IMR-90 (cell line): ENCODE data around the gene POTEG. TPM values are rescaled to one million over a fixed set of nuclear protein-coding genes. Genes with fewer than 3 reads are reported as not detected.
"Not testable (repeated sequence)": the region's sequence is repeated elsewhere in the genome, so short reads cannot be mapped to it uniquely, and the experiment has no call there.

Experiments used
- ATAC-seq: fragments of 200-7000 bp; cut with Tn5 transposase; 2 replicates; pipeline ENCODE4 v1.9.1; 2020; ENCODE audit warnings: low read depth, mild to moderate bottlenecking, moderate library complexity
- BruUV-seq: library from RNA; stranded (reverse); fragments of 400-500 nt; replicated peaks from 2 replicates; lab custom pipeline; 2021; lab: Mats Ljungman, UMichigan
- CTCF ChIA-PET: fragments of 300-600 bp; formaldehyde crosslinking; extraction: SDS; loops from one replicate; lab custom pipeline; 2021; ENCODE audit warnings: antibody characterized with exemption; lab: Yijun Ruan, JAX
- POLR2A ChIA-PET: fragments of 300-600 bp; sonication (Branson Sonifier 250); formaldehyde crosslinking; loops from one replicate; lab custom pipeline; 2022; ENCODE audit warnings: antibody characterized with exemption; ENCODE audit not compliant: unreplicated experiment; lab: Charles Lee
- DNase-seq: peaks from one replicate; pipeline ENCODE4 v3.0.0; 2013
- H2AFZ ChIP-seq: replicated peaks from 2 replicates; pipeline ENCODE3; 2013; ENCODE audit warnings: low read length, mild to moderate bottlenecking; ENCODE audit not compliant: poor library complexity
- H2AK5ac ChIP-seq: 2 replicates; pipeline ENCODE4 v1.6.1; 2013; ENCODE audit warnings: low read depth, low read length, inconsistent platforms
- H2AK9ac ChIP-seq: replicated peaks from 2 replicates; pipeline ENCODE3; 2013; ENCODE audit warnings: mild to moderate bottlenecking, low read depth, low read length, moderate library complexity; ENCODE audit not compliant: poor library complexity
- H2BK120ac ChIP-seq: 2 replicates; pipeline ENCODE4 v1.6.1; 2013; ENCODE audit warnings: low read depth, low read length, inconsistent platforms
- H2BK15ac ChIP-seq: 3 replicates; pipeline ENCODE4 v1.6.1; 2013; ENCODE audit warnings: low read depth, low read length, inconsistent platforms
- H2BK20ac ChIP-seq: 2 replicates; pipeline ENCODE4 v1.6.1; 2013; ENCODE audit warnings: low read depth, mild to moderate bottlenecking, inconsistent platforms, low read length, moderate library complexity
- H2BK5ac ChIP-seq: 2 replicates; pipeline ENCODE4 v1.6.1; 2013; ENCODE audit warnings: mild to moderate bottlenecking, low read depth, low read length, inconsistent platforms; ENCODE audit not compliant: poor library complexity, severe bottlenecking
- H3K14ac ChIP-seq: replicated peaks from 2 replicates; pipeline ENCODE4 v1.6.1; 2013; ENCODE audit warnings: low read depth, low read length, inconsistent platforms
- H3K18ac ChIP-seq: 2 replicates; pipeline ENCODE4 v1.6.1; 2013; ENCODE audit warnings: low read depth, low read length, control low read depth
- H3K23ac ChIP-seq: 2 replicates; pipeline ENCODE4 v1.6.1; 2013; ENCODE audit warnings: low read depth, low read length, inconsistent platforms
- H3K27ac ChIP-seq: 2 replicates; pipeline ENCODE4 v1.5.1; 2013; ENCODE audit warnings: mild to moderate bottlenecking, control low read depth, low read length; ENCODE audit not compliant: insufficient read depth
- H3K27me3 ChIP-seq: 2 replicates; pipeline ENCODE4 v1.6.1; 2013; ENCODE audit warnings: low read length; ENCODE audit not compliant: control insufficient read depth, insufficient read depth
- H3K36me3 ChIP-seq: 2 replicates; pipeline ENCODE4 v1.6.1; 2013; ENCODE audit warnings: low read length, mixed read lengths; ENCODE audit not compliant: control insufficient read depth, insufficient read depth
- H3K4ac ChIP-seq: 2 replicates; pipeline ENCODE4 v1.6.1; 2013; ENCODE audit warnings: low read depth, low read length, inconsistent platforms
- H3K4me1 ChIP-seq: 2 replicates; pipeline ENCODE4 v1.6.1; 2013; ENCODE audit warnings: low read length, mixed read lengths; ENCODE audit not compliant: control insufficient read depth, insufficient read depth
- H3K4me2 ChIP-seq: 2 replicates; pipeline ENCODE4 v1.6.1; 2013; ENCODE audit warnings: low read depth, mild to moderate bottlenecking, control low read depth, low read length, moderate library complexity
- H3K4me3 ChIP-seq: 2 replicates; pipeline ENCODE4 v1.5.1; 2013; ENCODE audit warnings: low read depth, mild to moderate bottlenecking, control low read depth, low read length, moderate library complexity; ENCODE audit not compliant: insufficient read depth
- H3K56ac ChIP-seq: 2 replicates; pipeline ENCODE4 v1.6.1; 2013; ENCODE audit warnings: low read length, inconsistent platforms; ENCODE audit not compliant: insufficient read depth; ENCODE audit errors: extremely low read depth
- H3K79me1 ChIP-seq, 2 experiments: 2 replicates each; pipeline ENCODE4 v1.6.1; 2013; ENCODE audit warnings: low read length in 2 of 2, inconsistent platforms in 1 of 2, low read depth in 1 of 2
- H3K9ac ChIP-seq: 2 replicates; pipeline ENCODE4 v1.6.1; 2013; ENCODE audit warnings: low read depth, low read length, control low read depth
- H3K9me1 ChIP-seq: 2 replicates; pipeline ENCODE4 v1.6.1; 2013; ENCODE audit warnings: low read length, inconsistent platforms; ENCODE audit not compliant: insufficient read depth
- H3K9me3 ChIP-seq: 2 replicates; pipeline ENCODE4 v1.6.1; 2013; ENCODE audit warnings: low read length; ENCODE audit not compliant: control insufficient read depth, insufficient read depth
- H4K20me1 ChIP-seq: 2 replicates; pipeline ENCODE4 v1.6.1; 2013; ENCODE audit warnings: low read length, inconsistent platforms; ENCODE audit not compliant: insufficient read depth
- H4K5ac ChIP-seq: 2 replicates; pipeline ENCODE4 v1.6.1; 2013; ENCODE audit warnings: mild to moderate bottlenecking, low read depth, low read length, control low read depth
- H4K8ac ChIP-seq, 2 experiments: 2 replicates each; pipeline ENCODE4 v1.6.1; 2013; ENCODE audit warnings: low read depth in 2 of 2, low read length in 2 of 2, control low read depth in 1 of 2, inconsistent platforms in 1 of 2
- H4K91ac ChIP-seq: 2 replicates; pipeline ENCODE4 v1.6.1; 2013; ENCODE audit warnings: low read depth, low read length, inconsistent platforms; ENCODE audit not compliant: insufficient read depth
- WGBS, 2 experiments: methylation state at CpG; one replicate each; pipeline versions ENCODE4 v1.1.5 to v1.1.7; 2013; ENCODE audit warnings: missing lambda C conversion rate in 2 of 2; ENCODE audit not compliant: insufficient read length in 1 of 2; ENCODE audit errors: extremely low coverage in 2 of 2; 5-methylcytosine and 5-hydroxymethylcytosine counted together
- dilution Hi-C: fragments of 300-500 bp; cut with HindIII; formaldehyde crosslinking; loops from one replicate; pipeline ENCODE4 v1.14.3; 2018; ENCODE audit warnings: low sequenced_read_pairs; ENCODE audit not compliant: unreplicated experiment
- in situ Hi-C: fragments of 300-500 bp; cut with MboI; formaldehyde crosslinking; loops from 3 replicates; pipeline ENCODE4 v1.14.3; 2019; ENCODE audit warnings: low sequenced_read_pairs, inconsistent platforms, mixed read lengths
- intact Hi-C: fragments of 100-400 bp; cut with micrococcal nuclease; formaldehyde crosslinking; loops from 2 replicates; pipeline ENCODE4 v1.10.0; 2022
- microRNA-seq, 2 experiments: library from miRNA; stranded (forward) in 1 of 2; unstranded in 1 of 2; fragments of 10-50 nt in 1 of 2; fragments of <30 nt in 1 of 2; gene quantifications in 1 of 2; microRNA quantifications in 1 of 2; one replicate each; pipeline versions ENCODE3 to v1.1.0; 2013 to 2020; ENCODE audit not compliant: insufficient read depth in 1 of 2, insufficient read length in 1 of 2, unreplicated experiment in 1 of 2
- polyA plus RNA-seq, 3 experiments: library from polyadenylated mRNA; depleted of rRNA; stranded (reverse); fragments of >200 nt; gene quantifications; 2 replicates each; pipeline ENCODE4 v1.2.3, GENCODE V29; 2012; ENCODE audit warnings: low replicate concordance in 1 of 3
- small RNA-seq, 5 experiments: library from RNA; depleted of rRNA; stranded (forward); fragments of <200 nt; gene quantifications; one replicate each; pipeline ENCODE3, GENCODE V24; 2012
- total RNA-seq: library from RNA; depleted of rRNA; stranded (reverse); fragments of >200 nt; gene quantifications from 2 replicates; pipeline ENCODE4 v1.2.3, GENCODE V29; 2012

POTEG gene
- total and polyA plus RNA-seq, 2 of the 4 experiments (the other 2 are of a cell fraction): not detected

DNA sequence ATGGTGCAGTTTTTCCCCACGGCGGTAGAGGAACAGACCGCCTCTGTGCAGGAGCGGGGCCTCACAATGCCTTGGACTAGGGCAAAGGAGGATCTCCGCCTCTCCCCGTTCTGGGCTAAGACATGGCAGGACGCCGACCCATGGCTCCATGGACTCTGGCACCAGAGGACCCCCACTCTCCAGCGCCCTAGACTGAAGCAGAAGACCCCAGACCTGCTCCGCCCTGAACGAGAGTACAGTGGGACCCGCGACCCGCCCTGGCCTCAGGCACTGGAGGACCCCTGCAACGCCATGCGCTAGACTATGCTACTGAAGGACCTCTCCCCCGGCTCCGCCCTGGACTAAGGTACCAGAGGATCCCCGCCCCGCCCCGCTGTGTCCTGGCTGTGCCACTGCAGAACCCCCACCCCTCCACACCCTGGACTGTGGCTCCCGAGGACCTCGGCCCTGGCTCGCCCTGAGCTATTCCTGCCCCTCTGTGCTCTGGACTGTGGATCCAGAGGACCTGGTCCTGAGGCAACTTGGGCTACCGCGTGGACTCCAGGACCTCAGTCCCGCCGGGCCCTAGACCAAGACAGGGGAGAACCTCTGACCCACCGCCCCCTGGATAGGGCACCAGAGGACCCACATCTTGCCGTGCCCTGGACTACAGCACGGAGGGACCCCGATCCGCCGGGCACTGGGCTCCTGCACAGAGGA, 73.1 kb downstream of the POTEG start:
- H2BK20ac ChIP-seq, H2AFZ ChIP-seq, ATAC-seq, H3K23ac ChIP-seq, H3K56ac ChIP-seq, BruUV-seq, H3K4me2 ChIP-seq, H3K9ac ChIP-seq, H3K36me3 ChIP-seq, DNase-seq, H3K14ac ChIP-seq, H4K5ac ChIP-seq, H2AK5ac ChIP-seq, in situ Hi-C loops, H3K18ac ChIP-seq, H3K9me1 ChIP-seq, H3K4me1 ChIP-seq, H4K20me1 ChIP-seq, CTCF ChIA-PET, H2BK120ac ChIP-seq, H3K4me3 ChIP-seq, dilution Hi-C loops, H2BK15ac ChIP-seq, intact Hi-C loops, H3K27me3 ChIP-seq, H3K4ac ChIP-seq, POLR2A ChIA-PET, H3K79me1 ChIP-seq, H4K91ac ChIP-seq, H3K9me3 ChIP-seq, H4K8ac ChIP-seq, H2BK5ac ChIP-seq, H2AK9ac ChIP-seq, H3K27ac ChIP-seq: not testable (repeated sequence)
- WGBS, 2 experiments: no CpG with 5 or more reads among the region's 34 CpGs

Small RNA genes lying within 50 kb of the gene (microRNA-seq; reads per million reads assigned to microRNA genes)
- gene RNU6-1268P (ENCODE audit: insufficient read depth, insufficient read length): not detected

Small RNA genes lying within 50 kb of the gene (small RNA-seq; reads per million reads assigned to genes)
- gene RNU6-1268P: 0 reads per million in 5 experiments
